GM19099 (cell line): Measurements from ENCODE around the gene MACROD2.

Source experiments
- POLR2A ChIP-seq: IDR thresholded peaks from 3 replicates; pipeline ENCODE4 v1.6.1; 2011; ENCODE audit warnings: low read depth; ENCODE audit not compliant: insufficient read length; ENCODE audit errors: extremely low read depth

The MACROD2 gene

GRCh38 chr20:15415908-15416307 lies 1420.6 kb downstream of the MACROD2 start:
- TF ChIP-seq POLR2A: no peak

GRCh38 chr20:15419856-15420255 lies 1424.5 kb downstream of the MACROD2 start:
- TF ChIP-seq POLR2A: no peak

- TF ChIP-seq POLR2A: no peak
Observed at GRCh38 chr20:15422966-15423365, 1427.7 kb downstream of the MACROD2 start.

- TF ChIP-seq POLR2A: no peak
Observed at GRCh38 chr20:15439551-15439950, 1444.2 kb downstream of the MACROD2 start.

GRCh38 chr20:15440049-15440820 lies 1444.9 kb downstream of the MACROD2 start:
- no peak for TF ChIP-seq POLR2A

GRCh38 chr20:15445056-15445840 lies 1449.9 kb downstream of the MACROD2 start:
- TF ChIP-seq POLR2A: no peak

GRCh38 chr20:15446373-15446772 lies 1451.1 kb downstream of the MACROD2 start:
- TF ChIP-seq POLR2A: no peak

GRCh38 chr20:15447549-15447948 lies 1452.2 kb downstream of the MACROD2 start:
- TF ChIP-seq POLR2A: no peak

- TF ChIP-seq POLR2A: no peak
Observed at GRCh38 chr20:15449061-15449460, 1453.7 kb downstream of the MACROD2 start.

- TF ChIP-seq POLR2A: no peak
Observed at GRCh38 chr20:15451241-15451640, 1455.9 kb downstream of the MACROD2 start.

GRCh38 chr20:15455279-15455678 lies 1460.0 kb downstream of the MACROD2 start:
- TF ChIP-seq POLR2A: no peak

GRCh38 chr20:15461938-15462337 lies 1466.6 kb downstream of the MACROD2 start:
- TF ChIP-seq POLR2A: no peak

GRCh38 chr20:15475483-15475882 lies 1480.2 kb downstream of the MACROD2 start:
- no peak for TF ChIP-seq POLR2A

GRCh38 chr20:15476186-15476585 lies 1480.9 kb downstream of the MACROD2 start:
- TF ChIP-seq POLR2A: no peak

GRCh38 chr20:15476781-15477180 lies 1481.5 kb downstream of the MACROD2 start:
- no peak for TF ChIP-seq POLR2A

- no peak for TF ChIP-seq POLR2A
Observed at GRCh38 chr20:15482525-15482924, 1487.2 kb downstream of the MACROD2 start.
